ENCODE measurements around the gene OSR1. TPM values are rescaled to one million over a fixed set of nuclear protein-coding genes. Genes with fewer than 3 reads are reported as not detected.

Gene OSR1
- total and polyA plus RNA-seq, 9 of the 15 experiments (the other 6 are each of a cell fraction or from before 2014, with no cell fraction given) = not detected

DNA sequence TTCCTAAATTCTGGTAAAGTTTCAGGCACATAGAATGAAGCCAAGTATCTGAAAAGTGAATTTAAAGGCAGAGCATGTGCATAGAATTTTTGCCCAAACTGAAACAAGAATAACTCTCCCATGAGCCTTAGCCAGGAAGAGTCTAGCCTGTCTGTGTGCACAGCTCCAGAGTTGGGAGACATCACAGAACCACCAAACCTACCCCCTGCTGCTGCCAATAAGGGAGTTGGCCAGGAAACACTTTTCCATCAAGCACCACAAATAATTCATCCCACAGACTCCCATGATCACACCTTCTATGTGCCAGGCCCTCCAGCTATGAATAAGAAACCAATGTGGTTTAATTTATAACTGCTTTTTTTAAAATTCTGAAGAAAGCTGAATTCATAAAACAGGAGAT is 27.0 kb downstream of the OSR1 start:
- intact Hi-C loops (cut with micrococcal nuclease) = no loop called here
- H3K36me3 ChIP-seq (ENCODE audit: control insufficient read depth, insufficient read depth, low read length) = no peaks in the 10 kb centered on the region
- no peak overlapping the region for H3K4me2 ChIP-seq (ENCODE audit: insufficient read depth, low read length)
- H3K4me3 ChIP-seq = no peak overlapping the region
- no peaks in the 10 kb centered on the region for H3K79me2 ChIP-seq (ENCODE audit: control insufficient read depth, insufficient read depth, low read length)
- H3K9ac ChIP-seq (ENCODE audit: insufficient read depth in 1 of 2, low read depth in 2 of 2, low read length in 2 of 2) = no peak overlapping the region
- ChIA-PET POLR2A (no interaction called here), CTCF (ENCODE audit: low intra/inter-chr PET ratio) (no interaction called here)
- H3K4me1 ChIP-seq (replicated peaks in 1 of 2; ENCODE audit: control insufficient read depth in 2 of 2, insufficient read depth in 2 of 2, low read length in 2 of 2) = no peaks in the 10 kb centered on the region
- no peak for FAIRE-seq
- no peak for DNase-seq (ENCODE audit: extremely low read depth in 1 of 4, low spot score in 3 of 4)
- no TSS peak for BruUV-seq (replicated peaks)
- H3K27me3 ChIP-seq (ENCODE audit: control insufficient read depth in 2 of 2, insufficient read depth in 2 of 2, low read length in 2 of 2) = no peaks in the 10 kb centered on the region
- TF ChIP-seq, protein P1, sequence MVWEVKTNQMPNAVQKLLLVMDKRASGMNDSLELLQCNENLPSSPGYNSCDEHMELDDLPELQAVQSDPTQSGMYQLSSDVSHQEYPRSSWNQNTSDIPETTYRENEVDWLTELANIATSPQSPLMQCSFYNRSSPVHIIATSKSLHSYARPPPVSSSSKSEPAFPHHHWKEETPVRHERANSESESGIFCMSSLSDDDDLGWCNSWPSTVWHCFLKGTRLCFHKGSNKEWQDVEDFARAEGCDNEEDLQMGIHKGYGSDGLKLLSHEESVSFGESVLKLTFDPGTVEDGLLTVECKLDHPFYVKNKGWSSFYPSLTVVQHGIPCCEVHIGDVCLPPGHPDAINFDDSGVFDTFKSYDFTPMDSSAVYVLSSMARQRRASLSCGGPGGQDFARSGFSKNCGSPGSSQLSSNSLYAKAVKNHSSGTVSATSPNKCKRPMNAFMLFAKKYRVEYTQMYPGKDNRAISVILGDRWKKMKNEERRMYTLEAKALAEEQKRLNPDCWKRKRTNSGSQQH (CRISPR knock-in tag; IDR thresholded peaks at IDR 0.05) = no peak
- TF ChIP-seq, protein P2, sequence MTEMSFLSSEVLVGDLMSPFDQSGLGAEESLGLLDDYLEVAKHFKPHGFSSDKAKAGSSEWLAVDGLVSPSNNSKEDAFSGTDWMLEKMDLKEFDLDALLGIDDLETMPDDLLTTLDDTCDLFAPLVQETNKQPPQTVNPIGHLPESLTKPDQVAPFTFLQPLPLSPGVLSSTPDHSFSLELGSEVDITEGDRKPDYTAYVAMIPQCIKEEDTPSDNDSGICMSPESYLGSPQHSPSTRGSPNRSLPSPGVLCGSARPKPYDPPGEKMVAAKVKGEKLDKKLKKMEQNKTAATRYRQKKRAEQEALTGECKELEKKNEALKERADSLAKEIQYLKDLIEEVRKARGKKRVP (CRISPR knock-in tag; IDR thresholded peaks at IDR 0.05) = no peak
- TF ChIP-seq NELFE (IDR thresholded peaks at IDR 0.05; ENCODE audit: insufficient read depth, insufficient read length) = no peak
- TF ChIP-seq EZH2 (IDR thresholded peaks at IDR 0.05; ENCODE audit: borderline replicate concordance, low read depth, low read length) = no peak
- no peaks in the 10 kb centered on the region for H4K20me1 ChIP-seq (replicated peaks; ENCODE audit: control insufficient read depth, insufficient read depth, low read length)
- in situ Hi-C loops (cut with MboI) = no loop called here
- H3K9me3 ChIP-seq (replicated peaks; ENCODE audit: control insufficient read depth, insufficient read depth, low read depth, low read length) = no peaks in the 10 kb centered on the region
- no peak overlapping the region for H2AFZ ChIP-seq (ENCODE audit: low read depth, low read length)
- no peak for ATAC-seq
- H3K27ac ChIP-seq (ENCODE audit: extremely low read depth, low read depth, low read length) = no peak overlapping the region
- no peaks in the 10 kb centered on the region for H3K9me1 ChIP-seq (ENCODE audit: control insufficient read depth, insufficient read depth, low read length)

DNA sequence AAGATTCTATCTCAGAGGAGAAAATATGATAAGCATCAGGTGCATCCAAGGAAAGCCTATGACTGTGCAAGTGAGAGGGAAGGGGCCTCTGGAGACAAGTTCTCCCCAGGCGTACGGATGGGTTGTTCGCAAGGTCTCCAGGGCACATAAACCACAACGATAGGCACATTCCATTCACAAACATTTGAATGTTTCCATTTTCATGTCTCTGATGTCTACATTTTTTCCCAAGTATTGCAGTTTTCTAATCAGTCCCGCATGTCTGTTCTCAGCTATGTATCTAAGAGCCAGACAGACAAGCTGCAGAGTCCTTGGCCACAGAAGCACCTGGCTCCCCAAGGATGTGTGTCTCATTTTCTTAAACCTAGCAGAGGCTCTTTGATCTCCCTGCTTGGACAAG is 28.0 kb downstream of the OSR1 start:
- BruUV-seq (replicated peaks) = no TSS peak
- CTCF ChIA-PET (ENCODE audit: low intra/inter-chr PET ratio) = no interaction called here
- H3K9ac ChIP-seq (ENCODE audit: insufficient read depth in 1 of 2, low read depth in 2 of 2, low read length in 2 of 2) = no peak overlapping the region
- H4K20me1 ChIP-seq (replicated peaks; ENCODE audit: control insufficient read depth, insufficient read depth, low read length) = no peaks in the 10 kb centered on the region
- intact Hi-C loops (cut with micrococcal nuclease) = no loop called here
- no peak overlapping the region for H3K4me3 ChIP-seq
- H3K4me2 ChIP-seq (ENCODE audit: insufficient read depth, low read length) = no peak overlapping the region
- no peaks in the 10 kb centered on the region for H3K4me1 ChIP-seq (replicated peaks in 1 of 2; ENCODE audit: control insufficient read depth in 2 of 2, insufficient read depth in 2 of 2, low read length in 2 of 2)
- no peaks in the 10 kb centered on the region for H3K79me2 ChIP-seq (ENCODE audit: control insufficient read depth, insufficient read depth, low read length)
- no peak for ATAC-seq
- WGBS (ENCODE audit: insufficient coverage, low coverage, missing lambda C conversion rate) = 50% methylated on average over 5 of the region's 5 CpGs
- FAIRE-seq = no peak
- POLR2A ChIA-PET = no interaction called here
- H3K27ac ChIP-seq (ENCODE audit: extremely low read depth, low read depth, low read length) = no peak overlapping the region
- H3K9me1 ChIP-seq (ENCODE audit: control insufficient read depth, insufficient read depth, low read length) = no peaks in the 10 kb centered on the region
- no peaks in the 10 kb centered on the region for H3K36me3 ChIP-seq (ENCODE audit: control insufficient read depth, insufficient read depth, low read length)
- H3K27me3 ChIP-seq (ENCODE audit: control insufficient read depth in 2 of 2, insufficient read depth in 2 of 2, low read length in 2 of 2) = no peaks in the 10 kb centered on the region
- in situ Hi-C loops (cut with MboI) = no loop called here
- no peaks in the 10 kb centered on the region for H3K9me3 ChIP-seq (replicated peaks; ENCODE audit: control insufficient read depth, insufficient read depth, low read depth, low read length)
- DNase-seq (ENCODE audit: extremely low read depth in 1 of 4, low spot score in 3 of 4) = no peak
- no peak overlapping the region for H2AFZ ChIP-seq (ENCODE audit: low read depth, low read length)
- no peak for TF ChIP-seq SAFB2 (IDR thresholded peaks at IDR 0.05; ENCODE audit: borderline replicate concordance, low read depth, low read length, severe bottlenecking)
- no peak for TF ChIP-seq HMG20A (CRISPR knock-in tag; conservative IDR thresholded peaks at IDR 0.05)
- no peak for TF ChIP-seq SIRT6 (IDR thresholded peaks at IDR 0.05; ENCODE audit: low read depth, low read length)
- TF ChIP-seq, protein P3, sequence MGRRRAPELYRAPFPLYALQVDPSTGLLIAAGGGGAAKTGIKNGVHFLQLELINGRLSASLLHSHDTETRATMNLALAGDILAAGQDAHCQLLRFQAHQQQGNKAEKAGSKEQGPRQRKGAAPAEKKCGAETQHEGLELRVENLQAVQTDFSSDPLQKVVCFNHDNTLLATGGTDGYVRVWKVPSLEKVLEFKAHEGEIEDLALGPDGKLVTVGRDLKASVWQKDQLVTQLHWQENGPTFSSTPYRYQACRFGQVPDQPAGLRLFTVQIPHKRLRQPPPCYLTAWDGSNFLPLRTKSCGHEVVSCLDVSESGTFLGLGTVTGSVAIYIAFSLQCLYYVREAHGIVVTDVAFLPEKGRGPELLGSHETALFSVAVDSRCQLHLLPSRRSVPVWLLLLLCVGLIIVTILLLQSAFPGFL (CRISPR knock-in tag; IDR thresholded peaks at IDR 0.05) = no peak
- no peak for TF ChIP-seq GABPA (tag; conservative IDR thresholded peaks at IDR 0.05; ENCODE audit: low read depth)
- TF ChIP-seq L3MBTL2 (IDR thresholded peaks at IDR 0.05) = no peak
- TF ChIP-seq, protein P4, sequence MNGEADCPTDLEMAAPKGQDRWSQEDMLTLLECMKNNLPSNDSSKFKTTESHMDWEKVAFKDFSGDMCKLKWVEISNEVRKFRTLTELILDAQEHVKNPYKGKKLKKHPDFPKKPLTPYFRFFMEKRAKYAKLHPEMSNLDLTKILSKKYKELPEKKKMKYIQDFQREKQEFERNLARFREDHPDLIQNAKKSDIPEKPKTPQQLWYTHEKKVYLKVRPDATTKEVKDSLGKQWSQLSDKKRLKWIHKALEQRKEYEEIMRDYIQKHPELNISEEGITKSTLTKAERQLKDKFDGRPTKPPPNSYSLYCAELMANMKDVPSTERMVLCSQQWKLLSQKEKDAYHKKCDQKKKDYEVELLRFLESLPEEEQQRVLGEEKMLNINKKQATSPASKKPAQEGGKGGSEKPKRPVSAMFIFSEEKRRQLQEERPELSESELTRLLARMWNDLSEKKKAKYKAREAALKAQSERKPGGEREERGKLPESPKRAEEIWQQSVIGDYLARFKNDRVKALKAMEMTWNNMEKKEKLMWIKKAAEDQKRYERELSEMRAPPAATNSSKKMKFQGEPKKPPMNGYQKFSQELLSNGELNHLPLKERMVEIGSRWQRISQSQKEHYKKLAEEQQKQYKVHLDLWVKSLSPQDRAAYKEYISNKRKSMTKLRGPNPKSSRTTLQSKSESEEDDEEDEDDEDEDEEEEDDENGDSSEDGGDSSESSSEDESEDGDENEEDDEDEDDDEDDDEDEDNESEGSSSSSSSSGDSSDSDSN (IDR thresholded peaks at IDR 0.05; ENCODE audit: borderline replicate concordance in 1 of 2, low read depth in 2 of 2, low read length in 2 of 2) = no peak
